Measurements from ENCODE around the gene POFUT2.

- TF ChIP-seq CTCF (IDR thresholded peaks at IDR 0.05) (no peak), POLR2A (IDR thresholded peaks at IDR 0.05) (no peak)
These were observed 58.9 kb downstream of the POFUT2 start for GRCh38 chr21:45228656-45229240.

Measured in adrenal gland (tissue), 5 donors.